Uterus (tissue), 4 donors: ENCODE measurements around the gene DYNLT3. TPM values are rescaled to one million over a fixed set of nuclear protein-coding genes. Genes with fewer than 3 reads are reported as not detected.

Source experiments
- DNase-seq, 2 donors: peaks; one replicate each; pipeline ENCODE4 v3.0.0-alpha.2; 2019 to 2020
- H3K27ac ChIP-seq, 2 donors: fragments of 200-600 bp; sonication (generic); 1 replicate in 1 of 2; 2 replicates in 1 of 2; pipeline ENCODE4 v1.5.1; 2016 to 2018
- H3K27me3 ChIP-seq, 2 donors: fragments of 200-600 bp; sonication (generic); one replicate each; pipeline ENCODE4 v1.5.1; 2018 to 2019; ENCODE audit warnings: control low read depth in 1 of 2
- H3K36me3 ChIP-seq, 2 donors: fragments of 200-600 bp; sonication (generic); one replicate each; pipeline ENCODE4 v1.5.1; 2019; ENCODE audit warnings: control low read depth in 1 of 2
- H3K4me1 ChIP-seq, 2 donors: fragments of 200-600 bp; sonication (generic); one replicate each; pipeline ENCODE4 v1.5.1; 2018 to 2019; ENCODE audit warnings: control low read depth in 1 of 2
- H3K4me3 ChIP-seq, 2 donors: fragments of 200-600 bp; sonication (generic); 1 replicate in 1 of 2; 2 replicates in 1 of 2; pipeline ENCODE4 v1.5.1; 2018 to 2019; ENCODE audit warnings: mild to moderate bottlenecking in 1 of 2
- H3K9me3 ChIP-seq, 2 donors: fragments of 200-600 bp; sonication (generic); one replicate each; pipeline ENCODE4 v1.5.1; 2019; ENCODE audit warnings: control low read depth in 1 of 2
- CTCF ChIP-seq, 4 experiments: fragments of 200-600 bp in 2 of 4; fragments of 450-650 bp in 2 of 4; sonication (generic) in 2 of 4; IDR thresholded peaks; one replicate each; pipeline ENCODE4 v1.5.1; 2016 to 2019; ENCODE audit warnings: antibody characterized with exemption in 4 of 4, mild to moderate bottlenecking in 2 of 4, moderate library complexity in 1 of 4
- POLR2A ChIP-seq, 2 donors: fragments of 450-650 bp; IDR thresholded peaks; one replicate each; pipeline ENCODE4 v1.6.1; 2016; ENCODE audit warnings: antibody characterized with exemption in 2 of 2, mild to moderate bottlenecking in 1 of 2, moderate library complexity in 1 of 2
- intact Hi-C: fragments of 100-400 bp; cut with DNase I; formaldehyde crosslinking; loops from one replicate; pipeline ENCODE4 v1.15.1; 2023; ENCODE audit warnings: low total_unique reads
- total RNA-seq, 4 donors: library from RNA; depleted of rRNA in 3 of 4; stranded (reverse); fragments of >200 nt in 3 of 4; gene quantifications; one replicate each; pipeline versions ENCODE4 v1.1.0 to v1.2.4, GENCODE V29; 2014 to 2023
- donor health status: DM: yes; HTN: yes; CAD: no.

Gene DYNLT3
- total RNA-seq, 4 donors from 2014 or later: 31.3 to 59.7 (median 46.6) TPM

- no peaks in the 10 kb centered on the region for H3K27me3 ChIP-seq
- no peaks in the 10 kb centered on the region for H3K9me3 ChIP-seq
- TF ChIP-seq CTCF (IDR thresholded peaks at IDR 0.05) (no peak), POLR2A (IDR thresholded peaks at IDR 0.05) (no peak)
- H3K4me3 ChIP-seq: no peak overlapping the region
- no peak overlapping the region for H3K27ac ChIP-seq
- no peaks in the 10 kb centered on the region for H3K4me1 ChIP-seq
- intact Hi-C loops: no loop called here
- H3K36me3 ChIP-seq: no peaks in the 10 kb centered on the region
- DNase-seq: no peak
These were observed 40.0 kb upstream of the DYNLT3 start for GRCh38 chrX:37887347-37887746.

DNA sequence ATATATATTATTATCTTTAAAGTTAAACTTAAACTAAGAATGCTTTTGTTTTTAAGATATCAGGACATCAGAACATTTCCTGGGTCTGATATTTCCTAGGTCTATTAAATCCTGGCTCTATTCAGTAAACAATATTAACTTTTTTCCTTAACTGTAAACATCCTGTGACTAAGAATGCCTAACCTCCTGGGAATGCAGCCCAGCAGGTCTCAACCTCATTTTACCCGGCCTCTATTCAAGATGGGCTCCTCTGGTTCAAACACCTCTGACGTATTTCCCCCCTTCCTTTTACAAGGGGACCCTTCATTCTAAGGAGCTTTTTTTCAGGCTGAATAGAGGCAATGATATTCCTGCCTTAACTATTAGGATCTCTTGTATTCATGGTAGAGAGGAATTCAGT, 35.8 kb upstream of the DYNLT3 start:
- Histone ChIP-seq H3K9me3 (no peaks in the 10 kb centered on the region), H3K27ac (no peak overlapping the region), H3K27me3 (peaks cover 0 to 7% of the 10 kb centered on the region in 2 donors), H3K36me3 (no peaks in the 10 kb centered on the region), H3K4me3 (no peak overlapping the region), H3K4me1 (no peaks in the 10 kb centered on the region)
- no peak for DNase-seq
- intact Hi-C loops: no loop called here
- TF ChIP-seq POLR2A (IDR thresholded peaks at IDR 0.05): no peak
- no peak for TF ChIP-seq CTCF (IDR thresholded peaks at IDR 0.05)

DNA sequence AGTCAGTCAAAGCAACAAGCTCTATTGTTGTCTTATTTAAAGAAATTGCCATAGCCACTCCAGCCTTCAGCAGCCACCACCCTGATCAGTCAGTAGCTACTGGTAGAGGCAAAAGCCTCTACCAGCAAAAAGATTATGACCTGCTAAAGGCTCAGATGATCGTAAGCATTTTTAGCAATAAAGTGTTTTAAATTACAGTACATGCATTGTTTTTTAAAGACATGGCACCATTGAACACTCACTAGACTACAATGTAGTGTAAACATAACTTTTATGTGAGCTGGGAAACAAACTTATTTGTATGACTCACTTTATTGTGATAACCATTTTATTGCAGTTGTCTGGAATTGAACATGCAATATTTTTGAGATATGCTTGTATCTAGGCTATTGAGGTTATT, 32.3 kb upstream of the DYNLT3 start:
- no peaks in the 10 kb centered on the region for H3K4me1 ChIP-seq
- no peak overlapping the region for H3K4me3 ChIP-seq
- no peaks in the 10 kb centered on the region for H3K9me3 ChIP-seq
- intact Hi-C loops: no loop called here
- DNase-seq: no peak
- no peak overlapping the region for H3K27ac ChIP-seq
- TF ChIP-seq POLR2A (IDR thresholded peaks at IDR 0.05) (no peak), CTCF (IDR thresholded peaks at IDR 0.05) (no peak)
- no peaks in the 10 kb centered on the region for H3K36me3 ChIP-seq
- H3K27me3 ChIP-seq: peaks cover 0 to 7% of the 10 kb centered on the region in 2 donors

DNA sequence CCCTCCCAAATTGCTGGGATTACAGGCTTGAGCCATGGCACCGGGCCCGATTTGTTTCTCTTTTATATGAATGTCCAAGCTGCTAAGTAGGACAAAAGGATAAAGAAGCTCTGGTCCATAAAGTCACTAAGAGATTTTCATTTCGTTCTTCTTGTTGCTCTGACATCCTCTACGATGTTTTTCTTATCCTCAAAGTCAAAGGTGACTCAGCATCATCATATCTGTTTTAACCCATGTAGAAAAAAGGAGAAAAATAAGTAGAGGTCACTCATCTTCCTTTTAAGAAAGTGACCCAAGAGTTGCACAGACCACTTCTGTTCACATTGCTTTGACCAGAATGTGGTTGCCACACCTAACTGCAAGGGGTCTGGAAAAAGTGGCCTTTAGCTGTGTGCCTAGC, 29.3 kb upstream of the DYNLT3 start:
- Histone ChIP-seq H3K4me1 (no peaks in the 10 kb centered on the region), H3K36me3 (no peaks in the 10 kb centered on the region), H3K9me3 (no peaks in the 10 kb centered on the region), H3K4me3 (no peak overlapping the region), H3K27me3 (peaks cover 0 to 7% of the 10 kb centered on the region in 2 donors), H3K27ac (no peak overlapping the region)
- no peak for TF ChIP-seq CTCF (IDR thresholded peaks at IDR 0.05)
- no peak for DNase-seq
- intact Hi-C loops: no loop called here

DNA sequence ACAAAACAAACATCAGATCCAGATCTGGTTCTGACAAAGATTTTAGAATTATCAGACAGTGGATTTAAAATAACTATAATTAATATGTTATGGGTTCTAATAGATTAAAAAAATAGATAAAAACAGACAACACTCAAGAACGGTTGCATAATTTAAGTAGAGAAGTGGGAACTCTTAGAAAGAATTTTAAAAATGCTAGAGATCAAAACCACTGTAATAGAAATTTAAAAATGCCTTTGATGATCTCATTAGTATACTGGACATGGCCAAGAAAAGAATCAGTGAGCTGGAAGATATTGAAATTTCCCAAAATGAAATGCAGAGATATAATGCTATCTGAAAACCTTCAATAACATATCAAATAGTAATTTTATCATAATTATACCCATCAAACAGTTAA, 28.3 kb upstream of the DYNLT3 start:
- intact Hi-C loops: no loop called here
- no peaks in the 10 kb centered on the region for H3K36me3 ChIP-seq
- TF ChIP-seq CTCF (IDR thresholded peaks at IDR 0.05) (no peak), POLR2A (IDR thresholded peaks at IDR 0.05) (no peak)
- H3K4me1 ChIP-seq: no peaks in the 10 kb centered on the region
- peaks cover 0 to 7% of the 10 kb centered on the region in 2 donors for H3K27me3 ChIP-seq
- no peaks in the 10 kb centered on the region for H3K9me3 ChIP-seq
- H3K4me3 ChIP-seq: no peak overlapping the region
- H3K27ac ChIP-seq: no peak overlapping the region
- DNase-seq: no peak
